ENCODE results near the gene TPM4. TPM values are rescaled to one million over a fixed set of nuclear protein-coding genes. Genes with fewer than 3 reads are reported as not detected.

The TPM4 gene
- total RNA-seq, 4 donors from 2014 or later, result 229 to 393 (median 299) TPM

DNA sequence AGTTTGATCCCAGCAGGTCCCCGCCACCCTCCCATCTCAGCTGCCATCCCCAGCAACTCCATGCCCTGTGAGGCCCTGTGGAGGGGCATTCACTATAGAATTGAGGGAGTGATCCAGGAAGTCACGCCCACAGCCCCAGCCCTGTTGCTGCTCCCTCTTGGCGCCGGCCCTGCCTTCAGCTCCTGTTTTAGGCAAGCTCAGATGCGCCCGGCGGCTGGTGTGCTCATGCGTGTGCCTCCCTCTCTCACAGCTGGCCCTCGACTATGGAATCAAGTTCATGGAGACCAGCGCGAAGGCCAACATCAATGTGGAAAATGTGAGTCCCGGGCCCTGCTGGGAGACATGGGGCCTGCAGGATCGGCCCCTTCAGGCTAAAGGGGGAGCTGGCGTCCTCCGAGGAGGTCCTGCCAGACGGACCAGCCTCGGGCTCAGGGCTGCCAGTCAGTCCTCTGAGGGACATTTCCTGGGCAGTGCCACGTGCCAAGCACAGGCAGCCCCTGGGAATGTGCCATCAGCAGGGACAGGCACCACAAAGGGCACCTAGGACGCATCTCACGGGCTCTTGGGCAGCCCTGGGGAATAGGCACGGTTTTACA is 51.6 kb downstream of the TPM4 start:
- no peak for TF ChIP-seq CTCF (IDR thresholded peaks at IDR 0.05; ENCODE audit: low read depth)

DNA sequence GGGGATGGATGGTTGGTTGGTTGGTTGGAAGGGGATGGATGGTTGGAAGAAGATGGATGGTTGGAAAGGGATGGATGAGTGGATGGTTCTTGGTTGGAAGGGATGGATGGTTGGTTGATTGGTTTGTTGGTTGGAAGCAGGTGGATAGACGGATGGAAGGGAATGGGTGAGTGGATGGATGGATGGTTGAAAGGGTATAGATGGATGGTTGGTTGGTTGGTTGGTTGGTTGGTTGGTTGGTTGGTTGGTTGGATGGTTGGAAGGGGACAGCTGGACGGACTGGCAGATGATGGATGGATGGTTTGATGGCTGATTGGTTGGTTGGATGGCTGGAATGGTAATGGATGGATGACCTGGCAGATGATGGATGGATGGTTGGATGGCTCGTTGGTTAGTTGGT is 55.4 kb downstream of the TPM4 start:
- TF ChIP-seq CTCF (IDR thresholded peaks at IDR 0.05; ENCODE audit: low read depth), result no peak

DNA sequence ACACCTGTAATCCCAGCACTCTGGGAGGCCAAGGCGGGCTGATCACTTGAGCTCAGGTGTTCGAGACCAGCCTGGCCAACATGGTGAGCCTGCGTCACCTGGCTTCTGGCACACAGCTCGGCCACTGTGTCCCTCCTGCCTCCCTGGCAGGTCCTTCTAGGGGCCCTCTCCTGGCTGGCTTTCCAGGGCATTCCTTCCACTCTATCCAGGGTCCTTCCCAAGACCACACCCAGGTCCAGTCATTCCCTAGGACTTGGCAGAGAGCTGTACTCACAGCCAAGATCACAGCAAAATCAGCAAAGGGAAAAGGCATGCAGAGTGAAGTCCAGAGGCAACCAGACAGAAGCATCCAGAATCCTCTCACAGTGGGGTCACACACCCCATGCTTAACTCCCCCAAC is 57.5 kb downstream of the TPM4 start:
- TF ChIP-seq CTCF (IDR thresholded peaks at IDR 0.05; ENCODE audit: low read depth), result no peak

GRCh38 chr19:16134510-16134909 is 58.2 kb downstream of the TPM4 start:
- no peak for TF ChIP-seq CTCF (IDR thresholded peaks at IDR 0.05; ENCODE audit: low read depth)

DNA sequence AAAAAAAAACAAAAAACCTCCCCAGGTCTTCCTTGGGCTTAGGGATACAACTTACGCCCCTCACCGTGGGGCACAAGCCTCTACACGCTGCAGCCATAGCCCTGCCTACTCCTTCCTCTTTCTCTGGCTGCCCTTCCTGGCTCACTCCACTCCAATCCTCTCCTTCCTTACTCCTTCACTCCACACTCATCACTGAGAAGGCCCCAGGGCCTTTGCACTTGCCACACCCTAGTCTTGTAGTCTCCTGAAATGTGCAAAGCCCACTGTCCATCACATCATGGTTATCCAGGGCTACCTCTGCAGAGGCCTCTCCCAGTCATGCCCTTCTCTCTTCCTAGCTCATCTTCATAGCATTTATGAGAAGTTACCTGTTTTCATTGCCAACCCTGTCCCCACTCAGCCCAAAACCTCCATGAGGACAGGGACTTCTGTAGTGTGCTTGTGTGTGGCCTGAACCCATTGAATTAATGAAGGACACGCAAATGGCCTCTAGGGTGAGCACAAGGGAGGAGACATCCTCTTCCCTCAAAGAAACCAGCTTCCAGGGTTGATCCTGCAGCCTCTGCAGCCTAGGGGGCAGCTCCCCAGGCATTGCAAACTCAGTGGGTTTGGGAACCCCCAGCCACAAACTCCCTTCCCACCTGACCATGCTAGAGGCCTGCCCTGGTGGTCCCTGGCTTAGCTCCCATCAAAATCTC is 59.3 kb downstream of the TPM4 start:
- no peak for TF ChIP-seq CTCF (IDR thresholded peaks at IDR 0.05; ENCODE audit: low read depth)

DNA sequence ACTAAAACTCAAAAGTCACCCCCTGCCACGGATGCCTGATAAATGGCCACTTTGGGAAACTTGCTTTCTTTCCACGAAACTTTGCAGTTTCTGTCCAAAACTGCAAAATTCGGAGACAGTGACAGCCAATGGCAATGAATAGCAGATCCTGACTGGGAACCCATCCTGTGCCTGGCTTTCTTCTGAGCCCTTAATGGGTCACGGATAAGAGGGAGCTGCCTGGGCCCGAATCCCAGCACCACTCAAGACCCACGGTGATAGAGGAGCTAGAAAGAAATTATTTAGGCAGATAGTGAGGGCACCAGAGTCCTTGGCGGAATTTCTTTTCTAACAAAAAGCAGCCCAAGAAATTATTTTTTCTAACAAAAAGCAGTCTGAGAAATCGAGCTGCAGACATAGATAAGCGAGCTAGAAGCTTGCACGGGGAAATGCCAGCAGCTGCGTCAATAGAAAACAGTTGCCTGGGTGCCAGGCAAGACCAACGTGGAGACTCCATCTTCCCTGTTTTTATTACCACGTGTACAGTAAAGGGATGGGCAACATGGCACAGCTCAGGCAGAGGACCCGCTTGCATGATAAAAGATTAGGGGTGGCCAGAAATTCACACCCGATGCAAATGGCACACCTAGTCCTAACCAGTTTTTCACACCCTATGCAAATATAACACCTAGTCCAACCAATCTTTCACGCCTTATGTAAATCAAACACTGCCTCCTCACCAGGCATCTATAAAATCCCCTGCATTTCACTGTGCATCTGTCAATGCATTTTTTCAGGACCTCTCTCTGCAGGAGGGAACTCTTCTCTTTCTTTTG is 60.1 kb downstream of the TPM4 start:
- TF ChIP-seq CTCF (IDR thresholded peaks at IDR 0.05; ENCODE audit: low read depth), result no peak

DNA sequence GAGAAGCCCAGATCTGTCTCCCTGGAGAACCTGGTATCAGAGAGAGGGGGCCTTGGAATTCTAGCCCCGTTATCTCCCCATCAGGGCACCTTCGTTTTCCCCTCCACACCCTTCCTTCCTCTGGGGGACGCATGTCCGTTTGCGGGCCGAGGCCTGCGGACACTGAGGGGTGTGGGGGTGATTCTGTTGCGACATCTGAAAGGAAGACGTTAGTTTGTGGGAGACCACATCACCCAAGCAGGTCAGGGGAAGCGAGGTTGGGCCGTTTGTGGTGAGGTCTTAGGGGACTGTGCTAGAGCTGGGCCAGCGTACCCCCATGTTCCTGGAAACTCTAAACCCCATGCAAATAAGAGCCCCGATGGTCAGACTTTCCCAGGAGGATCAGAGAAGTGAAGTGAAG is 63.5 kb downstream of the TPM4 start:
- no peak for TF ChIP-seq CTCF (IDR thresholded peaks at IDR 0.05; ENCODE audit: low read depth)

Data from subcutaneous adipose tissue (tissue), 4 donors.